HG03135 (cell line): Measurements from ENCODE around the gene ZNF362.

ENCODE experiments used
- ATAC-seq: cut with Tn5 transposase; IDR thresholded peaks from one replicate; pipeline ENCODE4 v1.9.1; 2021; ENCODE audit warnings: mild to moderate bottlenecking, moderate library complexity; ENCODE audit not compliant: unreplicated experiment

Gene ZNF362

DNA sequence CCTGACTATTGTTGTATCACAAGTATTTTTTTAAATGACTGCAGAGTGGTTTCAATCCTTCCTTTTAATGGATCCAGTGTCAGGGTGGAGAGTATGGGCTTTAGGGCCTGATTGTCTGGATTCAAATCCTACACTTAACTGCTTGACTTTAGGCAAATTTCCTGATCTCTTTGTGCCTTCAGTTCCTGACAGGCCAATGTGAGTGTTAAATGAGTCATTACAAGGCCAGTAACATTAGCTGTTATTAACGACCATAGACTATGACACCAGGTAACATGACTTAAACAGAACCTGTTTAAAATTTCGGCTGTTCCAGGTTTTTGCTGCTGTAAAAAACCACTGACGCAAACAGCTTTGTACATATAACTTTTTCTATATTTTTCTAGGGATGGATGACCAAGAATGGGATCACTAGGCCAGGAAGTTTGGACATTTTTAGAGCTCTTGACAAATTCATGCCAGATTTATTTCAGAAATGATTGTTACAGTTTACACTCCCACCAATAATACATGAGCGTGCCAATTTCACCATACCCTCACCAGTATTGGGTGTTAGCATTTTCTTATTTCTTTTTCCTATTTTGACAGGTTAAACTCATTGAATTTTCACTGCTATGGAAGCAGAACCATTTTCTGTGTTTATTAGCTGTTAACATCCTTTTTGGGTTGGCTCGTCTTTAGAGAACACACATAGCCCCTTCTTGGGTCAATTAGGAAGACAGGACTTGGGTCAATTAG, 11.3 kb downstream of the ZNF362 start:
- ATAC-seq = no peak

DNA sequence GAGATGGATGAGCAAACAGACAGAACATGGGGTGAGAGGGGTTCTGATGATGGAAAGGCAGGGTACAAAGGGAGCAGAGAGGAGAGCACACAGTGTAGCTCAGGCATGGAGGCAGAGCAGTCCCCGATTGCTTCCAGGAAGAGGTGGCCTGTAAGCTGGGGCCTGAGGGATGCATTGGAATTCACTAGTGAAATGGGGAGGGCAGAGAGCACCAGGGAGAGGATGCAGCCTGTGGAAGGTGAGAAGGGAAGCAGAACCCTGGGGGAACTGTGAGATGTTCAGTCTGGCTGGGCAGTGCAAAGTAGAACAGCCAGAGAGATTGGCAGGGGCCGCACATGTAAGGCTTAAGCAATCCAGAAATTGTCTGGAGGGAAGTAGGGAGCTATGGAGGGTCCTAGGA, 12.2 kb downstream of the ZNF362 start:
- no peak for ATAC-seq

DNA sequence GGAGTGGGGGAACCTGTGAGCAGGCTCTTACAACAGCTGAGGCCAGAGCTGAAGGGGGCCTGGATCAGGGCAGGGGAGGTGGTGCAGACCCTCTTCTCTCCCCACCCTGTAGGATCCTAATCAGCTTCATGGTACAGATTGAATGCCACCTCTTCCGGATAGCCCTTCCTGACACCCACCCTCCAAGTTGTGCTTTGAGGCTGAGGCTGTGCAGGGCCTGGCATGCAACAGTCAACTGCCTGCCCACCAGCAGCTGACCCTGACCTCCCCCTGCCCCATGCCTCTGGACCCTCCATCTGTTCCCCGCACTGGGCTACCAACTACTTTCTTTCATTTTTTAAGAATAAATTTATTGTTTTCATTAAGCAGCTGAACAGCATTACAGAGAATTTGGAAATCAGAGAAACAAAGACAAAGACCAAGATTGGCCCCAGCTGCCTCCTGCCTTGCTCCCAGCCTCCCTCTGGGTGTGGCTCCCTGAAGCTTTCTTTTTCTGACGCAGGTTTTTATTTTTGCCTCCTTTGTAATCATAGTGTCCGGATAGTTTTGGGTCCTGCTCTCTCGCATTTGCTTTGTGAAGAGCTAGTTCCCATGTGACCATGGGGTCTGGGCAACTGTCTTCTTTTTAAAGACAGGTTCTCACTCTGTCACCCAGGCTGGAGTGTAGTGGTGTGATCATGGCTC, 12.8 kb downstream of the ZNF362 start:
- ATAC-seq = no peak

DNA sequence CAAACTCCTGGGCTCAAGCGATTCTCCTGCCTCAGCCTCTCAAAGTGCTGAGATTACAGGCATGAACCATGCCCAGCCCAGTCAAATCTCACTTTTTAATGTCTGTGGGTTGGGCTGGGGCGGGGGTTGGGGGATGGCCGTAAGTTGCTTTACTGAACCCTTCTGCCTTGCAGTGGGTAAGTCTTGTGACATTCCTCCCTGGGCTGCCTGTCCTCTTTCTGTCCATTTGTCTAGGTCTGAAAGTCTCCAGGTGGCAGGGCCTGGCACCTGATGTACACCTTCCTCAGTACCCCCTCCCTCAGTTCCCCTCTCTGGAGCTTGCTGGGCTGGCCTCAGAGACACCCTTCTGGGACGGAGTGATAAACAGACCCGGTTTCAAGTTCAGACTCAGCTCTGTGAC, 13.3 kb downstream of the ZNF362 start:
- no peak for ATAC-seq

DNA sequence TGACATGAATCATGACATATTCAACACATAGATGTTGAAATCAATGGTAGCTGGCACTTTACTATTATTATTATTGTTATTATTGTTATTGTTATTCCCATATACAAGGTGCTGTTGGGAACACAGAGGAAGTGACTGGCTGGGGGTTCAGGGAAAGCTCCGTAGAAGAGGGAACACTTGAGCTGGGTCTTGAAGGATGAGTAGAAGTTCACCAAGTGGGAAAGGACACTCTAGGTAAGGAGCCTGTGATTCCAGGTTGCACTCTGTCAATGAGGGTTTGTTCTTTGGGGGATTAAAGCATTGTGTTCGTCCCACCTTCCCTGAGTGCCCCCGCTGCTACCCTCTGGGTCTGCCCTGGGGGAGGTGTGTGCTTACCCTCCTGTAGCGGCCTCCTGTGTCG, 14.1 kb downstream of the ZNF362 start:
- no peak for ATAC-seq

DNA sequence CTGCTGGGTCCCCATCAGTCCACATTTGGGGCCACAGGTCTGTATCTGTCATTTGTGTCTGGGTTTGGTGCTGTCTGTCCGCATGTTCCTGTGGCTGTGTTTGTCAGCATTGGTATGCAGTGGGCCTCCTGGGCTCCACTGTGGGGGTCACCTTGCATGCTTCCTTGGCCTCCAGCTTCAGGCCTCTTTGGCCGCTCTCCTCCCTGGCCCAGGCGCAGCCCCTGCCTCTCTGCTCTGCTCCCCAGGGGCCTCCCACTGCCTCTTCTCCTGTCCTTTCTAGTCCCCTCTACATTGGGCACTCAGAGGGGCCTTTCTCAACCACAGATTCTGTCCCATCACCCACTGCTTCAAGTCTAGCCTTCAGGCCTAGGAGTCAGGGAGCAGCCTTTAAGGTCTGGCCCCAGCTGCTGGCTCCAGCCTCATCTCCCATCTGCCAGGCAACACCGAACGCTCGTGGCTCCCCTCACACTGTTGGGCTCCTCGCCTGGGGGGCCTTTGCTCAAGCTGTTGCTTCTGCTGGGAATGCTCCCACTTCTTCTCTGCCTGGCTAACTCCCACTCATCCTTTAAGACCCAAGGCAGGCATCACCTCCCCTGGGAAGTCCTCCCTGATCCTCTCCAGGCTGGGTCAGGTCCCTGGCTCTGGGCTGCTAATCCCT, 14.6 kb downstream of the ZNF362 start:
- ATAC-seq = no peak

DNA sequence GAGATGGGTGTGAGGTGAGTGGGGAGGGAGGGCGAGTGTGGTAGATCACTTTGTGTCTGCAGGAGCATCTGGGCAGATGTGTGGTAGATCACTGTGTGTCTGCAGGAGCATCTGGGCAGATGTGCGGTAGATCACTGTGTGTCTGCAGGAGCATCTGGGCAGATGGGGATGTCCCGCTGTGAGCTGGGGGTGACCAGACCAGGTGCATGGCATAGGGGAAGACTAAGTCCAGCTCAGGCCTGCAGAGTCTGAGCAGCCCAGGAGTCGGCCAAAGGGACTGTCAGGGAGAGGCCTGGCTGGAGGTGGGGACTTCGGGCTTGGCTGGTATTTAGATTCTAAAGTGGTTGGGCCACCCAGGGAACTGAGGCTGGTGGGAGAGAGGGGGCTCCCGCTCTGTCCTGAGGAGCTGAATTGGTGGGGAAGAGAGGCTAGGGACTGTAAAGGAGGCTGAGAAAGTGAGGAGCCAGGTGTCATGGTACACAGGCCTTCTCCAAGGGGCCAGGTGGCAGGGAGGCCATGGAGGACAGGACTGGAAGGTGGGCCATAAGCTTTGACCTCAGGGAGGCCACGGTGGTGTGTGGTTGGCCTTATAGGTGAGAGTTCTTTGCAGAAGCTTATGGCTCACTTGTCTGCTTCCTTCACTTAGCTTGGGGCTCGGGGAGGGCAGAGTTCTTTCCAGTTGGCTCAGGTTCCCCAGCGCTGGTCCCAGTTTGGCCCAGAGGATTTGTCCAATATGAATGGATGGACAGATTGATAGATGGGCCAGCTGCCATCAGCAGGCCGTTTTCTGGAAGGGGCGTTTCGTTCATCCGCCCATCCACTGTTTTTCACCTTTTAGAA, 15.6 kb downstream of the ZNF362 start:
- no peak for ATAC-seq

DNA sequence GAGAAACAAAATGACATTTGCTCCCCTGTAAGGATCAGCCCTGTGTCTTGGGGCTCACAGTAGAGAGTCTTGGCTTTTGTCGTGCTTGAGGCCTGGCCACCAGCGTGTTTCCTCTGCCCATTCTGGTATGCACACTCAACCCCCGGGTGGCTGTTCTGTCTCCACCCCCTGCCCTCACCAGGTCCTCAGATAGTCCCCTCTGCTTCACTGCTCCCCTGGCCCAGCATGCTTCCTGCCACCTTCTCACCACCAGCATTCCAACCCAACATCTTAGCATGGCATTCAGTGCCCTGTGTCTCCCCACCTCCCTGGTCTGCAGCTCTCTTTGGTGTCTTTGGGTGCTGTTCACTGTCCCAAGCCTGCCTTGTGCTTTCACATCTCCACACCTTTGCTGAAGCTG, 16.2 kb downstream of the ZNF362 start:
- ATAC-seq = no peak

DNA sequence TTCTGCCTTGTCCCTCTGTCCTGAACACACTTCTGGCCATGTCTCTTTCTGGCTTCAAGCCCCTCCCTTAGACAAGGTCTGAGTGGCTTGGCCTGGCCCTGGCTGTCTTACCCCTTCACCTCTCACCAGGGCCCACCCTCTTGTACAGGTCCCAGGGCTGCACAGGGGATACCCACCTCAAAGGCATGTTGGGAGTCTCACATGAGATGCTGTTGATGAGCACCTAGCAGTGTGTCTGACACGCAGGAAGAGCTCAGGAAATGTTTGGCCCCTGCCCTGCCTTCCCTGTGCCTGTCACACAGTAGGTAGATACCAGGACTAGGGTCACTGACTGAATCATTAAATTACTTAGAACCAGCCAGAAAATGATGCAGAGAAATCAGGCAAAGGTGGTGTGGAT, 16.6 kb downstream of the ZNF362 start:
- ATAC-seq = no peak

DNA sequence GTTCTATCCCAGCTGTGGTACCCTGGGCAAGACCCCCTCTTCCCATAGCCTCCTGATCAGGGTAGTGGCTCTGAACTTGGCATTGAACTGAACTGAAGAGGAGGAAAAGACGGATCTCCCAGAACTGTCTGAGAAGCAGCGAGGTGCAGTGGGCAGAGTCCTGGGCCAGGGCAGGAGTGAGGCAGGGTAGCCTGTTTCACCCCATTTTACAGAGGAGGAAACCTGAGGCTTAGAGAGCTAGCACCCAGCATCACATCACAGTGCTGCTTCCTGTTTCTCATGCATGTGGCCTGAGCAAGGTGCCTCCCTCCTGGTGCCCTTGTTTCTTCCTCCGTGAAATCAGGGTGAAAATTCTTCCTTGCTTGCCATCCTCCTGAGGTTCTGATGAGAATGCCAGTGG, 17.1 kb downstream of the ZNF362 start:
- ATAC-seq = no peak

DNA sequence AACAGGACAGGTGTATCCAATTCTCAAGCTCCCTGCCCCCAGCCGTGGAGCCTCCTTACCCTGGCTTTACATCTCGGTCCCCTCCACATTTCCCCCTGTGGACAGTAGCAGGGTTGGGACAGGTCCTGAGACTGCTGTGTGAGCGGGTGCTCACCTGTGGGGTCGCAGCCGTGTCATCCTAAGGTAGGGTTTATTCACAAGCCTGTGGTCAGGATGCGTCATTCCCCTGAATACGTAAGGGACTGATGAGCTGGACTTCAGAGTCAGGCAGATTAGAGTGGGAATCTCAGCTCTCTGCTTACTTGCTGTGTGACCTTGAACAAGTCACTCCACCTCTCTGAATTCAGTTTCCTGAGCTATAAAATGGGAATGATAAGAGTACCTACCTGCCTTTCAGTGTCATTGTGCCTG, 17.7 kb downstream of the ZNF362 start:
- ATAC-seq = no peak

DNA sequence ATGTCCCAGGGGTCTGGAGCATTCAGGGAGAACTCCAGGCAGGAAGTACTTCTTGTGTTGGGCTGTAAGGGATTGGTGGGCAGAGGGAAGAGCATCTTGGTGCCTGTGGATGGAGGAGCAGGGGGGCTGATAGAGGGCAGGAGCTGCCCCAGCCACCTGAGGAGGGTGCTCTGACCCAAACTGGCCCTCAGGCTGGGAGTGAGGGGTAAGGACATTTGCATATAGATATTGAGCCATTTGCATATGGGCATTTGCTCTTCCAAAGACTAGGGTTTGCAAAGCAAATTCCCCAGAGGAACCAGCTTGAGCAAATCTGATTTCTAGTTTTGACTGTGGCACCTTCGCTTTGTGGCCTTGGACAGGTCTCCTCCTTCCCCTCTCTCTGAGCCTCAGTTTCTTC, 18.2 kb downstream of the ZNF362 start:
- ATAC-seq = no peak

DNA sequence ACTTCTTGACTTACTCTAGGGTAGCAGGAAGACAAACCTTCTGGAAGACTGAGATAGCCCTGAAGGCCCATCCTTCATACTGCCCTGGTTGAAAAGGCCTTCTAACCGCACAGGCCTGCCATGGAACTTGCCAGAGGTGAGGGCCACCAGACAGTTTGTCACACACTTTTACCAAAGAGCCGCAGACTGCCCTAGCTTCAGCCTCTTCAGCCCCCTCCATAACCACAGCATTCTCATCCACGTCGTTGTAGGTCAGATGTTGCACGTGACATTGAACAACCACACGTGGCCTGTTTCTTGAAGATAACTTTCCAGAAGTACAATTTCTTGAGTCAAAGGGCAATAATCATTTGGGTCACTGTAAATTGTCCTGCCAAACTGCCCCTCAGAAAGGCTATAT, 18.9 kb downstream of the ZNF362 start:
- ATAC-seq = no peak

DNA sequence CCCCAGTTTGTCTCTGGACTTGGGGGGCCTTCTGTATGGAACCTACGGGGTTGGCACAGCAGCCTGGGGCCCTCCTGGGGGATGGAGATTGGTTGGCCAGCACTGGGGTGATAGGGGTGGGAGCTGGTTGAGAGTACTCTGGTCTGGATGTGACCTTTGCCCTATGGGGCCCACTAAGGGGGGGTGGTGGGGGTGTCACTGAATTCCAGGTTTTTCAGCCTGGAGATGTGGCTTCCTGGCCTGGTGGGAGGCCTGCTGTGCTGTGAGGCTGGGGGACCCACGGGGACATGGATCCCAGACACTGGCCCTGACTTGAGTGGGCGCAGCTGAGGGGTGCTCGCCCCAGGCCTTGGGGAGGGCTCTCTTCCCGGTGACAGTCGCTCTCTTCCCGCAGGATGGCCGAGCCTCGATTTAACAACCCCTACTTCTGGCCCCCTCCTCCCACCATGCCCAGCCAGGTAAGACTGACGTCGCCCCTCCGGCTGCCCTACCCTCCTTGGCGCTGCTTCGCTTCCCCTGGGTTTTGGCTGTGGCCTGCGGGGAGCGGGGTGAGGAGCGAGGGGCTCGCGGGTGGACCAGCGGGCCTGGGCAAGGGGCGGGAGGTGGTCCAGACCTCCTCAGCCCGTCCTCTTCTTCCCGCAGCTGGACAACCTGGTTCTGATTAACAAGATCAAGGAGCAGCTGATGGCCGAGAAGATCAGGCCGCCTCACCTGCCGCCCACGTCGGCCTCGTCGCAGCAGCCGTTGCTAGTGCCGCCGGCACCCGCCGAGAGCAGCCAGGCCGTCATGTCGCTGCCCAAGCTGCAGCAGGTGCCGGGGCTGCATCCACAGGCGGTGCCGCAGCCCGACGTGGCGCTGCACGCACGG, 19.6 kb downstream of the ZNF362 start:
- ATAC-seq = no peak

DNA sequence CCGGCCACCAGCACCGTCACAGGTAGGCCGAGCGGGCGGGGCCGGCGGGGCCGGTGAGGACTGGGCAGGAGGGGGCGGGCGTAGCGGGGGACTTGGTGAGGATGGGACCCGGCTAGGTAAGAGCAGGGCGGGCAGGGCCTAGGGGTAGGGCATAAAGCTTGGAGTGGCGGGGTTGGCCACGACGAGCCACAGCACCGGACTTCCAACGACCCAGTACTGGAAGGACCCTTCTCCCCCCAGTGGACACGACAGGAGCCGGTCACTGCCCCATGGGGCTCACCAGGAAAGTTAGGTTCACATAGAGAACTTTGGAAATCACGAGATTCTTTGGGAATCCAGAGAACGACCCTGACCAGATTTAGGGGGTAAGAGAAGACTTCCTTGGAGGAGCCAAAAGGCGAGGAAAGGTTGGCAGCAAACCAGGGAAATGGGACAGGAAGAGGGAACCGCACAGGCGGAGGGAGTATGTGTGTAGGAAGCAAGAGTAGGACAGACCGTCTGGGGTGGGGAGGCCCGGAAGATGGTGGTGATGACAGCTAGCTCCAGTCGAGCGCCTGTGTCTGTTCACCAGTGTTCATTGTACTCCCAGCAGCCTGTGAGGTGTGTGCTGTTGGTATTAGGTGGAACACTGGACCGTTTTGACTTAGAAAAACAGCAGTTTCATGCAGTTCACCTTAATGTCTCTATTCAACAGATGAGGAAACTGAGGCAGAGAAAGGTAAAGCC, 20.4 kb downstream of the ZNF362 start:
- ATAC-seq = no peak

DNA sequence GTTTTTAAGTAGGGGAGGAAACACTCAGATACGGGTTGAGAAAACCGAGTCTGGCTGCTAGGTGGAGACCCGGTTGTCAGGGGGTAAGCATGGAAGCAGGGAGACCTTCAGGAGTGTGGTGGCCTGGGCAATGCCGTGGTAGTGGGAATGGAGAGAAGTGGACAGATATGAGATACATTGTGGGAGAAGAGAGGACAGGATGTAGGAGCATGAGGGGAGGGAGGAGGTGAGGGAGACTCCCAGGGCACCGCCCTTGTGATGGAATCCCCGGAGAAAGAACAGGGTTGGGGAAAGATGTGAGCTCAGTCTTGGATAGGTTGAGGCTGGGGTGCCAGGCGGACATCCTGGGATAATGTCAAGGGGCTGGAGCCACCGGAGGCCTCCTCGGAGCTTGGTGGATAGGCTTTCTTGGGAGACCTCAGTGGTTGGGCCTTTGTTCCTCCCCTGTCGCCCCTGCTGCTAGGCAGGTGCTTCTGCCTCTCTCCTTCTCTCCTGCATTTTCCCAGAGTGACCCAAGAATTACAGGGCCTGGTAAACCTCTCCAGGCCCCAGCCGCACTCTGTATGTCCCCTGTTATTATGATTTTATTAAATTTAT, 21.3 kb downstream of the ZNF362 start:
- no peak for ATAC-seq

DNA sequence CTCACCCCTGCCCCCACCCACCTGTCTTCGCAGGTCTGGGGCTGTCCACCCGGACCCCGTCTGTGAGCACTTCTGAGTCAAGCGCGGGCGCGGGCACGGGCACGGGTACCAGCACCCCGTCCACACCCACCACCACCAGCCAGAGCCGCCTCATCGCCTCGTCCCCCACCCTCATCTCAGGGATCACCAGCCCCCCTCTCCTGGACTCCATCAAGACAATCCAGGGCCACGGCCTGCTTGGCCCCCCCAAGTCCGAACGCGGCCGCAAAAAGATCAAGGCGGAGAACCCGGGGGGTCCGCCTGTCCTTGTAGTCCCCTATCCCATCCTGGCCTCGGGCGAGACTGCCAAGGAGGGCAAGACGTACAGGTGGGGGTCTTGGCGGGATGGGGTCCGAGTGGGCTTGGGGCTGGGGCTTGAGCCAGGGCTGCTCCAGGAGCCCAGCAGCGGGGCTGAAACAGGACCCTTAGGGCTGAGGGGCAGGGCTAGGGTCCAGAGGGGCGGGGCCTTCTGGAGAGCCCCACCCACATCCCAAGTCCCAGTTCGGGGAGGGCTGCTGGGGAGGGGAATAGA, 23.9 kb downstream of the ZNF362 start:
- no peak for ATAC-seq

DNA sequence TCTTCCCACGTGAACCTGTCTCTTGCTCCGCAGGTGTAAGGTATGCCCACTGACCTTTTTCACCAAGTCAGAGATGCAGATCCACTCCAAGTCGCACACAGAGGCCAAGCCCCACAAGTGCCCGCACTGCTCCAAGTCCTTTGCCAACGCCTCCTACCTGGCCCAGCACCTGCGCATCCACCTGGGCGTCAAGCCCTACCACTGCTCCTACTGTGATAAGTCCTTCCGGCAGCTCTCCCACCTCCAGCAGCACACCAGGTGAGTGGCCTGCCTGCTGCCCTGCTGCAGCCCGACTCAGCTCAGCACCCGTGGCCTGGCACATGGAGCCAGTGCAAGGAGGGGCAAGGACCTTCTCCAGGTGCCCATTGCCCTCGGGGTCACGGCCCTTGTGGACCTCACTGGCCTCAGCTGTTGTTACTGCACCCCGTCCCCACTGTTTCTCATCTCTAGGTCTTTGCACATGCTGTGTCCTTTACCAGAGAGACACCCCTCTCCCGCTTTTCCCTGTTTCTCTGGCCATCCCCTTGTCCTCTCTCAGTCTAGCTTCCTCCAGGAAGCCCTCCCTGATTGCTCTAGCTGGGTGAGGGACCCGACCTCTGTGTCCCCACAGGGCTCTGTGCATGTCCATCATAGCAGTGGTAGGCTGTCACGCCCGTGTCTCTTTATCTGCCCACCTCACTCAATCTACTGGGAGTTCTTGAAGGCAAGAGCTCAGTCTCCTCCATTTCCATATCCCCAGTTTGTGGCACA, 25.4 kb downstream of the ZNF362 start:
- ATAC-seq = no peak
